IMR-90 (cell line): ENCODE data around the gene TMPRSS2. TPM values are rescaled to one million over a fixed set of nuclear protein-coding genes. Genes with fewer than 3 reads are reported as not detected.

ENCODE experiments used
- ATAC-seq: fragments of 200-7000 bp; cut with Tn5 transposase; 2 replicates; pipeline ENCODE4 v1.9.1; 2020; ENCODE audit warnings: low read depth, mild to moderate bottlenecking, moderate library complexity
- BruUV-seq: library from RNA; stranded (reverse); fragments of 400-500 nt; replicated peaks from 2 replicates; lab custom pipeline; 2021; lab: Mats Ljungman, UMichigan
- CTCF ChIA-PET: fragments of 300-600 bp; formaldehyde crosslinking; extraction: SDS; loops from one replicate; lab custom pipeline; 2021; ENCODE audit warnings: antibody characterized with exemption; lab: Yijun Ruan, JAX
- POLR2A ChIA-PET: fragments of 300-600 bp; sonication (Branson Sonifier 250); formaldehyde crosslinking; loops from one replicate; lab custom pipeline; 2022; ENCODE audit warnings: antibody characterized with exemption; ENCODE audit not compliant: unreplicated experiment; lab: Charles Lee
- DNase-seq: peaks from one replicate; pipeline ENCODE4 v3.0.0; 2013
- H2AFZ ChIP-seq: replicated peaks from 2 replicates; pipeline ENCODE3; 2013; ENCODE audit warnings: low read length, mild to moderate bottlenecking; ENCODE audit not compliant: poor library complexity
- H2AK5ac ChIP-seq: 2 replicates; pipeline ENCODE4 v1.6.1; 2013; ENCODE audit warnings: low read depth, low read length, inconsistent platforms
- H2AK9ac ChIP-seq: replicated peaks from 2 replicates; pipeline ENCODE3; 2013; ENCODE audit warnings: mild to moderate bottlenecking, low read depth, low read length, moderate library complexity; ENCODE audit not compliant: poor library complexity
- H2BK120ac ChIP-seq: 2 replicates; pipeline ENCODE4 v1.6.1; 2013; ENCODE audit warnings: low read depth, low read length, inconsistent platforms
- H2BK15ac ChIP-seq: 3 replicates; pipeline ENCODE4 v1.6.1; 2013; ENCODE audit warnings: low read depth, low read length, inconsistent platforms
- H2BK20ac ChIP-seq: 2 replicates; pipeline ENCODE4 v1.6.1; 2013; ENCODE audit warnings: low read depth, mild to moderate bottlenecking, inconsistent platforms, low read length, moderate library complexity
- H2BK5ac ChIP-seq: 2 replicates; pipeline ENCODE4 v1.6.1; 2013; ENCODE audit warnings: mild to moderate bottlenecking, low read depth, low read length, inconsistent platforms; ENCODE audit not compliant: poor library complexity, severe bottlenecking
- H3K14ac ChIP-seq: replicated peaks from 2 replicates; pipeline ENCODE4 v1.6.1; 2013; ENCODE audit warnings: low read depth, low read length, inconsistent platforms
- H3K18ac ChIP-seq: 2 replicates; pipeline ENCODE4 v1.6.1; 2013; ENCODE audit warnings: low read depth, low read length, control low read depth
- H3K23ac ChIP-seq: 2 replicates; pipeline ENCODE4 v1.6.1; 2013; ENCODE audit warnings: low read depth, low read length, inconsistent platforms
- H3K27ac ChIP-seq: 2 replicates; pipeline ENCODE4 v1.5.1; 2013; ENCODE audit warnings: mild to moderate bottlenecking, control low read depth, low read length; ENCODE audit not compliant: insufficient read depth
- H3K27me3 ChIP-seq: 2 replicates; pipeline ENCODE4 v1.6.1; 2013; ENCODE audit warnings: low read length; ENCODE audit not compliant: control insufficient read depth, insufficient read depth
- H3K36me3 ChIP-seq: 2 replicates; pipeline ENCODE4 v1.6.1; 2013; ENCODE audit warnings: low read length, mixed read lengths; ENCODE audit not compliant: control insufficient read depth, insufficient read depth
- H3K4ac ChIP-seq: 2 replicates; pipeline ENCODE4 v1.6.1; 2013; ENCODE audit warnings: low read depth, low read length, inconsistent platforms
- H3K4me1 ChIP-seq: 2 replicates; pipeline ENCODE4 v1.6.1; 2013; ENCODE audit warnings: low read length, mixed read lengths; ENCODE audit not compliant: control insufficient read depth, insufficient read depth
- H3K4me2 ChIP-seq: 2 replicates; pipeline ENCODE4 v1.6.1; 2013; ENCODE audit warnings: low read depth, mild to moderate bottlenecking, control low read depth, low read length, moderate library complexity
- H3K4me3 ChIP-seq: 2 replicates; pipeline ENCODE4 v1.5.1; 2013; ENCODE audit warnings: low read depth, mild to moderate bottlenecking, control low read depth, low read length, moderate library complexity; ENCODE audit not compliant: insufficient read depth
- H3K56ac ChIP-seq: 2 replicates; pipeline ENCODE4 v1.6.1; 2013; ENCODE audit warnings: low read length, inconsistent platforms; ENCODE audit not compliant: insufficient read depth; ENCODE audit errors: extremely low read depth
- H3K79me1 ChIP-seq, 2 experiments: 2 replicates each; pipeline ENCODE4 v1.6.1; 2013; ENCODE audit warnings: low read length in 2 of 2, inconsistent platforms in 1 of 2, low read depth in 1 of 2
- H3K9ac ChIP-seq: 2 replicates; pipeline ENCODE4 v1.6.1; 2013; ENCODE audit warnings: low read depth, low read length, control low read depth
- H3K9me1 ChIP-seq: 2 replicates; pipeline ENCODE4 v1.6.1; 2013; ENCODE audit warnings: low read length, inconsistent platforms; ENCODE audit not compliant: insufficient read depth
- H3K9me3 ChIP-seq: 2 replicates; pipeline ENCODE4 v1.6.1; 2013; ENCODE audit warnings: low read length; ENCODE audit not compliant: control insufficient read depth, insufficient read depth
- H4K20me1 ChIP-seq: 2 replicates; pipeline ENCODE4 v1.6.1; 2013; ENCODE audit warnings: low read length, inconsistent platforms; ENCODE audit not compliant: insufficient read depth
- H4K5ac ChIP-seq: 2 replicates; pipeline ENCODE4 v1.6.1; 2013; ENCODE audit warnings: mild to moderate bottlenecking, low read depth, low read length, control low read depth
- H4K8ac ChIP-seq, 2 experiments: 2 replicates each; pipeline ENCODE4 v1.6.1; 2013; ENCODE audit warnings: low read depth in 2 of 2, low read length in 2 of 2, control low read depth in 1 of 2, inconsistent platforms in 1 of 2
- H4K91ac ChIP-seq: 2 replicates; pipeline ENCODE4 v1.6.1; 2013; ENCODE audit warnings: low read depth, low read length, inconsistent platforms; ENCODE audit not compliant: insufficient read depth
- BHLHE40 ChIP-seq: fragments of 150-350 bp; IDR thresholded peaks from 2 replicates; pipeline ENCODE4 v1.6.1; 2016; ENCODE audit warnings: mild to moderate bottlenecking, low read depth, low read length
- CEBPB ChIP-seq: IDR thresholded peaks from 2 replicates; pipeline ENCODE4 v1.6.1; 2012; ENCODE audit warnings: low read depth, low read length, improper control_type of control experiment
- FOS ChIP-seq: fragments of 150-350 bp; IDR thresholded peaks from 2 replicates; pipeline ENCODE4 v1.6.1; 2016; ENCODE audit warnings: low read depth, low read length
- MAFK ChIP-seq: IDR thresholded peaks from 2 replicates; pipeline ENCODE4 v1.6.1; 2012; ENCODE audit warnings: low read depth, low read length, improper control_type of control experiment
- MAZ ChIP-seq: IDR thresholded peaks from 2 replicates; pipeline ENCODE4 v1.6.1; 2012; ENCODE audit warnings: low read depth, mild to moderate bottlenecking, low read length, improper control_type of control experiment, moderate library complexity, borderline replicate concordance
- NFE2L2 ChIP-seq: fragments of 150-350 bp; IDR thresholded peaks from 2 replicates; pipeline ENCODE4 v1.6.1; 2016; ENCODE audit warnings: low read depth, mild to moderate bottlenecking, low read length
- SMC3 ChIP-seq: fragments of 150-350 bp; IDR thresholded peaks from 2 replicates; pipeline ENCODE4 v1.6.1; 2016; ENCODE audit warnings: low read depth, mild to moderate bottlenecking, antibody characterized with exemption, low read length, moderate library complexity
- WGBS, 2 experiments: methylation state at CpG; one replicate each; pipeline versions ENCODE4 v1.1.5 to v1.1.7; 2013; ENCODE audit warnings: missing lambda C conversion rate in 2 of 2; ENCODE audit not compliant: insufficient read length in 1 of 2; ENCODE audit errors: extremely low coverage in 2 of 2; 5-methylcytosine and 5-hydroxymethylcytosine counted together
- dilution Hi-C: fragments of 300-500 bp; cut with HindIII; formaldehyde crosslinking; loops from one replicate; pipeline ENCODE4 v1.14.3; 2018; ENCODE audit warnings: low sequenced_read_pairs; ENCODE audit not compliant: unreplicated experiment
- in situ Hi-C: fragments of 300-500 bp; cut with MboI; formaldehyde crosslinking; loops from 3 replicates; pipeline ENCODE4 v1.14.3; 2019; ENCODE audit warnings: low sequenced_read_pairs, inconsistent platforms, mixed read lengths
- intact Hi-C: fragments of 100-400 bp; cut with micrococcal nuclease; formaldehyde crosslinking; loops from 2 replicates; pipeline ENCODE4 v1.10.0; 2022
- polyA plus RNA-seq, 3 experiments: library from polyadenylated mRNA; depleted of rRNA; stranded (reverse); fragments of >200 nt; gene quantifications; 2 replicates each; pipeline ENCODE4 v1.2.3, GENCODE V29; 2012; ENCODE audit warnings: low replicate concordance in 1 of 3
- total RNA-seq: library from RNA; depleted of rRNA; stranded (reverse); fragments of >200 nt; gene quantifications from 2 replicates; pipeline ENCODE4 v1.2.3, GENCODE V29; 2012
- TF ChIP-seq, protein P1 (sequence below): fragments of 150-350 bp; IDR thresholded peaks from 2 replicates; pipeline ENCODE4 v1.6.1; 2017; ENCODE audit warnings: mild to moderate bottlenecking, antibody characterized with exemption, low read length, low read depth
- TF ChIP-seq, protein P2 (sequence below): fragments of 150-350 bp; IDR thresholded peaks from 2 replicates; pipeline ENCODE4 v1.6.1; 2016; ENCODE audit warnings: low read depth, mild to moderate bottlenecking, low read length, moderate library complexity, borderline replicate concordance

The TMPRSS2 gene
- total and polyA plus RNA-seq, 2 of the 4 experiments (the other 2 are of a cell fraction), result not detected

GRCh38 chr21:41542727-41543126, 34.8 kb upstream of the TMPRSS2 start:
- ChIA-PET CTCF (no interaction called here), POLR2A (no interaction called here)
- Histone ChIP-seq H2BK5ac (no peak overlapping the region), H4K5ac (no peak overlapping the region), H4K8ac (no peak overlapping the region), H3K4ac (no peak overlapping the region), H3K9me1 (no peaks in the 10 kb centered on the region), H4K20me1 (no peaks in the 10 kb centered on the region), H3K36me3 (no peaks in the 10 kb centered on the region), H3K27ac (no peak overlapping the region), H3K4me3 (no peak overlapping the region), H2BK120ac (no peak overlapping the region), H3K9ac (no peak overlapping the region), H4K91ac (no peak overlapping the region), H3K79me1 (no peaks in the 10 kb centered on the region), H3K9me3 (no peaks in the 10 kb centered on the region), H3K18ac (no peak overlapping the region), H3K23ac (no peak overlapping the region), H2AFZ (no peak overlapping the region), H3K14ac (no peak overlapping the region), H3K4me2 (no peak overlapping the region), H2AK5ac (no peak overlapping the region), H2BK20ac (no peak overlapping the region), H3K56ac (no peak overlapping the region), H2BK15ac (no peak overlapping the region), H2AK9ac (no peak overlapping the region), H3K4me1 (no peaks in the 10 kb centered on the region), H3K27me3 (peaks cover 24% of the 10 kb centered on the region)
- no peak for DNase-seq
- dilution Hi-C loops (no loop called here), in situ Hi-C loops (loop anchor here (25.0 kb wide), 1 partner anchor 380 kb away; the partner anchor contains the start of gene BACE2), intact Hi-C loops (no loop called here)
- 80% methylated on average over 1 of the region's 9 CpGs; no CpG with 5 or more reads in 1 of the 2 experiments for WGBS, 2 experiments
- ATAC-seq, result no peak
- no peak for TF ChIP-seq BHLHE40
- TF ChIP-seq, protein P1, sequence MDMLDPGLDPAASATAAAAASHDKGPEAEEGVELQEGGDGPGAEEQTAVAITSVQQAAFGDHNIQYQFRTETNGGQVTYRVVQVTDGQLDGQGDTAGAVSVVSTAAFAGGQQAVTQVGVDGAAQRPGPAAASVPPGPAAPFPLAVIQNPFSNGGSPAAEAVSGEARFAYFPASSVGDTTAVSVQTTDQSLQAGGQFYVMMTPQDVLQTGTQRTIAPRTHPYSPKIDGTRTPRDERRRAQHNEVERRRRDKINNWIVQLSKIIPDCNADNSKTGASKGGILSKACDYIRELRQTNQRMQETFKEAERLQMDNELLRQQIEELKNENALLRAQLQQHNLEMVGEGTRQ, result no peak
- TF ChIP-seq, protein P2, sequence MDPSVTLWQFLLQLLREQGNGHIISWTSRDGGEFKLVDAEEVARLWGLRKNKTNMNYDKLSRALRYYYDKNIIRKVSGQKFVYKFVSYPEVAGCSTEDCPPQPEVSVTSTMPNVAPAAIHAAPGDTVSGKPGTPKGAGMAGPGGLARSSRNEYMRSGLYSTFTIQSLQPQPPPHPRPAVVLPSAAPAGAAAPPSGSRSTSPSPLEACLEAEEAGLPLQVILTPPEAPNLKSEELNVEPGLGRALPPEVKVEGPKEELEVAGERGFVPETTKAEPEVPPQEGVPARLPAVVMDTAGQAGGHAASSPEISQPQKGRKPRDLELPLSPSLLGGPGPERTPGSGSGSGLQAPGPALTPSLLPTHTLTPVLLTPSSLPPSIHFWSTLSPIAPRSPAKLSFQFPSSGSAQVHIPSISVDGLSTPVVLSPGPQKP, result no peak
- no peak for TF ChIP-seq NFE2L2
- no peak for TF ChIP-seq MAFK
- TF ChIP-seq MAZ, result no peak
- TF ChIP-seq FOS, result no peak
- no peak for TF ChIP-seq CEBPB
- no peak for TF ChIP-seq SMC3
- no TSS peak for BruUV-seq
